ENCODE data around the gene SIT1.
"Not testable (repeated sequence)": the region's sequence is repeated elsewhere in the genome, so short reads cannot be mapped to it uniquely, and the experiment has no call there.

DNA sequence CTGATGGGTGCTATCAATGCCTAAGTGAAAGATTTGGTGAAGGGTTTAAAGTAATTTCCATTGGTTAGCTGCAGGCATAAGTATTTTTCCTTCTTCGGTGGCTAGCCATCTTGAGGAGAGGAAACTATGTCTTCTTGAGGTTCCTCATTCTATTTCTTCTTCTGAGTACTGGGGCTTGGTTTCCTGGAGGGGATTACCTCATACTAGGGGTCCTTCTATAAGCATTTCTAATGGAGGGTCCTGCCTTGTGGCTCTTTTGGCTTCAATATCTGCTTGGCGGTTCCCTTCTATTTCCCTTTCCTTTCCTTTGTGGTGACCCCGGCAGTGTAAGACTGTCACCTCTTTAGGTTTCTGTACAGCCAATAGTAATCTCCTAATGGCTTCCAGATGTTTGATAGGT, 9.3 kb downstream of the SIT1 start:
- TF ChIP-seq, protein P1, sequence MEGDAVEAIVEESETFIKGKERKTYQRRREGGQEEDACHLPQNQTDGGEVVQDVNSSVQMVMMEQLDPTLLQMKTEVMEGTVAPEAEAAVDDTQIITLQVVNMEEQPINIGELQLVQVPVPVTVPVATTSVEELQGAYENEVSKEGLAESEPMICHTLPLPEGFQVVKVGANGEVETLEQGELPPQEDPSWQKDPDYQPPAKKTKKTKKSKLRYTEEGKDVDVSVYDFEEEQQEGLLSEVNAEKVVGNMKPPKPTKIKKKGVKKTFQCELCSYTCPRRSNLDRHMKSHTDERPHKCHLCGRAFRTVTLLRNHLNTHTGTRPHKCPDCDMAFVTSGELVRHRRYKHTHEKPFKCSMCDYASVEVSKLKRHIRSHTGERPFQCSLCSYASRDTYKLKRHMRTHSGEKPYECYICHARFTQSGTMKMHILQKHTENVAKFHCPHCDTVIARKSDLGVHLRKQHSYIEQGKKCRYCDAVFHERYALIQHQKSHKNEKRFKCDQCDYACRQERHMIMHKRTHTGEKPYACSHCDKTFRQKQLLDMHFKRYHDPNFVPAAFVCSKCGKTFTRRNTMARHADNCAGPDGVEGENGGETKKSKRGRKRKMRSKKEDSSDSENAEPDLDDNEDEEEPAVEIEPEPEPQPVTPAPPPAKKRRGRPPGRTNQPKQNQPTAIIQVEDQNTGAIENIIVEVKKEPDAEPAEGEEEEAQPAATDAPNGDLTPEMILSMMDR (optimal IDR thresholded peaks at IDR 0.05 in 1 of 3, IDR thresholded peaks at IDR 0.05 in 1 of 3, conservative IDR thresholded peaks at IDR 0.05 in 1 of 3; ENCODE audit: extremely low read depth in 1 of 3, insufficient read depth in 2 of 3, low read length in 3 of 3) = not testable (repeated sequence)
- TF ChIP-seq EZH2 (IDR thresholded peaks at IDR 0.05; ENCODE audit: low read length) = not testable (repeated sequence)
